Type B pancreatic cell (in vitro differentiated cells): ENCODE results near the gene CLDN4. TPM values are rescaled to one million over a fixed set of nuclear protein-coding genes. Genes with fewer than 3 reads are reported as not detected.
A peak's percentile ranks its signal among the peaks of the same experiment; 100 is the strongest.

Experiments used
- DNase-seq: peaks from one replicate; pipeline ENCODE4 v3.0.0; 2021; ENCODE audit warnings: mixed read lengths; ENCODE audit not compliant: unreplicated experiment; ENCODE audit errors: extremely low spot score
- H3K27ac Mint-ChIP-seq: 2 replicates; pipeline ENCODE4 v1.8.0; 2021; ENCODE audit warnings: mild to moderate bottlenecking, mixed read lengths
- H3K27me3 Mint-ChIP-seq: 2 replicates; pipeline ENCODE4 v1.8.0; 2021; ENCODE audit warnings: mixed read lengths
- H3K36me3 Mint-ChIP-seq: 2 replicates; pipeline ENCODE4 v1.8.0; 2021; ENCODE audit warnings: mixed read lengths
- H3K4me1 Mint-ChIP-seq: one replicate; pipeline ENCODE4 v1.8.0; 2021; ENCODE audit warnings: mixed read lengths; ENCODE audit not compliant: unreplicated experiment
- H3K4me3 Mint-ChIP-seq: 2 replicates; pipeline ENCODE4 v1.8.0; 2021; ENCODE audit warnings: mild to moderate bottlenecking, mixed read lengths
- H3K9me3 Mint-ChIP-seq: 2 replicates; pipeline ENCODE4 v1.8.0; 2021; ENCODE audit warnings: mixed read lengths
- total RNA-seq: library from RNA; stranded (reverse); gene quantifications from 2 replicates; pipeline ENCODE4 v1.2.1, GENCODE V29; 2021; ENCODE audit warnings: low replicate concordance
- TF ChIP-seq, protein P1 (sequence below): fragments of 200-600 bp; sonication (generic); conservative IDR thresholded peaks from 2 replicates; pipeline ENCODE4 v1.5.0; 2021; ENCODE audit warnings: antibody characterized with exemption, mild to moderate bottlenecking

CLDN4 gene
- total RNA-seq, 1 donor from 2014 or later = 223 TPM

DNA sequence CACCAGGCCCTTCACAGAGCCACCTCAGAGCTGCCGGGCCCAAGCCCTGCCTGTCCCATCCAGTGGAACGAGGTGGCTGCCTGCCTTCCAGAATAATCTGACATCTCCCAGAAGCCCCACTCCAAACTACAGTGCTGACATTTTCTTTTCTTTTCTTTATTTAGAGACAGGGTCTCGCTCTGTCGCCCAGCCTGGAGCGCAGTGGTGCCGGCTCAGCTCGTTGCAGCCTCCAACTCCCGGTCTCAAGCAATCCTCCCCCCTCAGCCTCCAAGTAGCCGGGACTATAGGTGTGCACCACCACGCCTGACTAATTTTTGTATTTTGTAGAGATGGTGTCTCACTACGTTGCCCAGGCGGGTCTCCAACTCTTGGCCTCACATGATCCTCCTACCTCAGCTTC lies 30.5 kb downstream of the CLDN4 start:
- Mint-ChIP-seq H3K36me3 (no peaks in the 10 kb centered on the region), H3K9me3 (no peaks in the 10 kb centered on the region), H3K4me1 (no peaks in the 10 kb centered on the region), H3K27me3 (peaks cover 16% of the 10 kb centered on the region), H3K27ac (no peak overlapping the region), H3K4me3 (no peak overlapping the region)
- TF ChIP-seq, protein P1, sequence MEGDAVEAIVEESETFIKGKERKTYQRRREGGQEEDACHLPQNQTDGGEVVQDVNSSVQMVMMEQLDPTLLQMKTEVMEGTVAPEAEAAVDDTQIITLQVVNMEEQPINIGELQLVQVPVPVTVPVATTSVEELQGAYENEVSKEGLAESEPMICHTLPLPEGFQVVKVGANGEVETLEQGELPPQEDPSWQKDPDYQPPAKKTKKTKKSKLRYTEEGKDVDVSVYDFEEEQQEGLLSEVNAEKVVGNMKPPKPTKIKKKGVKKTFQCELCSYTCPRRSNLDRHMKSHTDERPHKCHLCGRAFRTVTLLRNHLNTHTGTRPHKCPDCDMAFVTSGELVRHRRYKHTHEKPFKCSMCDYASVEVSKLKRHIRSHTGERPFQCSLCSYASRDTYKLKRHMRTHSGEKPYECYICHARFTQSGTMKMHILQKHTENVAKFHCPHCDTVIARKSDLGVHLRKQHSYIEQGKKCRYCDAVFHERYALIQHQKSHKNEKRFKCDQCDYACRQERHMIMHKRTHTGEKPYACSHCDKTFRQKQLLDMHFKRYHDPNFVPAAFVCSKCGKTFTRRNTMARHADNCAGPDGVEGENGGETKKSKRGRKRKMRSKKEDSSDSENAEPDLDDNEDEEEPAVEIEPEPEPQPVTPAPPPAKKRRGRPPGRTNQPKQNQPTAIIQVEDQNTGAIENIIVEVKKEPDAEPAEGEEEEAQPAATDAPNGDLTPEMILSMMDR = no peak
- no peak for DNase-seq

DNA sequence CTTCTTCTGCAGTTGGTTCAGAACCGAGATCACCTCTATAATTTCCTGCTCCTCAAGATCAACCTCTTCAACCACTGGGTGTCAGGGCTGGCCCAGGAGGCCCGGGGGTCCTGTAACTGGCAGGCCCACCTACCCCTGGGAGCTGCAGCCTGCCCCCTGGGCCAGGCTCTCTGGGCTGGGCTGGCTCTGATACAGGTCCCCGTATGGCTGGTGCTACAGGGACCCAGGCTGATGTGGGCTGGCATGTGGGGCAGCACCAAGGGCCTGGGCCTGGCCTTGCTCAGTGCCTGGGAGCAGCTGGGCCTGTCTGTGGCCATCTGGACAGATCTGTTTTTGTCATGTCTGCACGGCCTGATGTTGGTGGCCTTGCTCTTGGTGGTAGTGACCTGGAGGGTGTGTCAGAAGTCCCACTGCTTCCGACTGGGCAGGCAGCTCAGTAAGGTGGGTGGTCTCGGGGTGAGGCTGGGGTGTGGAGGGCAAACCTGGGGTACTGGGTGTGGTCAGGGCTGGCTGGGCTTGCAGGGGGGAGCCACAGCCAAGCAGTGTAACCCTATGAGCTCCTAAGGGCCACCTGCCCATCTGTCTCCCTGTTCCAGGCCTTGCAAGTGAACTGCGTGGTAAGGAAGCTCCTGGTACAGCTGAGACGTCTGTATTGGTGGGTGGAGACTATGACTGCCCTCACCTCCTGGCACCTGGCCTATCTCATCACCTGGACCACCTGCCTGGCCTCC lies 34.4 kb downstream of the CLDN4 start:
- Mint-ChIP-seq H3K27ac (no peak overlapping the region), H3K4me3 (no peak overlapping the region), H3K36me3 (no peaks in the 10 kb centered on the region), H3K9me3 (no peaks in the 10 kb centered on the region), H3K4me1 (peaks cover 3% of the 10 kb centered on the region), H3K27me3 (no peaks in the 10 kb centered on the region)
- TF ChIP-seq, protein P1 = no peak
- DNase-seq = no peak

DNA sequence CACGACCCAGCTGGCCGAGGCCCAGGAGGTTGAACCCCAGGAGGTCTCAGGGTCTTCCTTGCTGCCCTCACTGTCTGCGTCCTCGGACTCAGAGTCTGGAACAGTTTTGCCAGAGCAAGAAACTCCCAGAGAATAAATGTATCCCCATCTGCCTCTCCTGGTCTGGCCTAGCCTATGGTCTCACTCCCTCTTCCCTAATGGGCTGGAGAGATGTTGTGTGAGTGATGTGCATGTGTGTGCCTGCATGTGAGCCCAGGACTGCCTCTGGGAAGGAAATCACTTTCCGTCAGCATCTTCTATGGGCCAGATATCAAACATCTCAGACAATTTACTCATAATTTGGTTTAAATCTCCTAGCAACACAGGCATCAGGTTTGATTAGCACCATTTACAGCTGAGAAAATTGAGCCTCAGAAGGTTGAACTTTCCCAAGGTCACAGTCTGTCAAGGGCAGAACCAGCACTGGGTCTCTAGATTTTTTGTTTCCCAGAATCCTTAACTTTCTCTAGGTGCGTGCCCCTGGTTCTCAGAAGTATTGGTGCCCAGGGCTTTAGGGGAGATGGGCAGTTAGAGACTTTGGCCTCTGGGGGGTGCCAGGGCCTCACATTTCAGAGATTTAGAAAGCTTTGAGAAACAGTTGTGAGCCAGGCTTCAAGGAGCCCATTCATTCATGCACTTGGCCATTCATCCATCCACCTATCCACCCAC lies 35.1 kb downstream of the CLDN4 start:
- no peaks in the 10 kb centered on the region for H3K27me3 Mint-ChIP-seq
- H3K4me3 Mint-ChIP-seq = no peak overlapping the region
- no peak overlapping the region for H3K27ac Mint-ChIP-seq

DNA sequence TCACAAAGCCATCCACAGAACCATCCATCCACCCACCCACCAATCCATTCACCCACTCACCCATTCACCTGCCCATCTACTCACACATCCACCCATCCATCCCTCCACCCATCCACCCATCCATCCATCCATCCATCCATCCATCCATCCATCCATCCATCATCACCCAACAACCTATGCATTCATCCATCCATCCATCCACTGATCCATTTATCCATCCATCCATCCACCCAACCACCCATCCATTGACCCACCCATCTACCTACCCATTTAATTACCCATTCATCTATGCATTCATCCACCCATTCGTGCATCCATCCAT lies 35.6 kb downstream of the CLDN4 start:
- Mint-ChIP-seq H3K9me3 (no peaks in the 10 kb centered on the region), H3K36me3 (no peaks in the 10 kb centered on the region), H3K27me3 (no peaks in the 10 kb centered on the region), H3K27ac (no peak overlapping the region), H3K4me3 (no peak overlapping the region), H3K4me1 (peaks cover 7% of the 10 kb centered on the region)
- DNase-seq = no peak
- TF ChIP-seq, protein P1 = no peak

More for the DNA sequence above, 35.1 kb downstream of the CLDN4 start:
- Mint-ChIP-seq H3K36me3 (no peaks in the 10 kb centered on the region), H3K4me1 (peaks cover 7% of the 10 kb centered on the region), H3K9me3 (no peaks in the 10 kb centered on the region)
- TF ChIP-seq, protein P1 = peak; percentile 67
- DNase-seq = no peak

DNA sequence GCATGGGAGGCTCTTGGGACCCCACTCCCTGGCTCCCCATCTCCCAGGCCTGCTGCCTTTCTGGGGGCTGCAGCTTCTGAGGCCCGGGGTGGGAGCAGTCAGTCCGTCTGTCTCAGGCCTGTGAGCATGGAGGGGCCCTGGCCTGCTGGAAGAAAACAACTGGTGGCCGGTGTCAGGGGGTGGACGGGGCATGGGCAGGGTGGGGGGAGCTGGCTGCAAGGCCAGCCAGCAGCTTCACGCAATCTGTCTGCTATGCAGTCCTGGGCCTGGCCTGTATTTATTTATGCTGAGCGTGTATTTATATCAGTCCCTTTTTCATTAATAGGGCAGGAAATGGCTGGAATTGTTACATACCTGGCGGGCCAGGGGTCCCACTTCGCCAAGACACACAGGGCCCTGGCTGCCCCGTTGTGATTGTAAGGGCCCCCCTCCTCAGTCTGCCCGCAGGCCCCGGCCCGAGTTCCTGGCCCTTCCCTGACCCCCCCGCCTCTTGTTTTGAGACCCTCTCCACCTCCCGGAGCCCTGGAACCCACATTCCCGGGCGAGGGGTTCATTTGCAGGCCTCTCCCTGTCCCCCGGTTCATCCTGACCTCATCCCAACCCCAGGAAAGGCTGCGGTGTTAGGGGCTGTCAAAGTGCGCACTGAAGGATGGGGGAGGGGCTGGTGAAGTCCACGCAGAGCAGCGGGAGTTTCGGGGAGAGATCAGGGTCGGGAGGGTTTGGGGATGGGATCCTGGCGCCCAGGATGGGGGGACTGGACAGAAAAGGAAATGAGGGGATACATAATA lies 38.4 kb downstream of the CLDN4 start:
- Mint-ChIP-seq H3K36me3 (no peaks in the 10 kb centered on the region), H3K4me3 (no peak overlapping the region), H3K9me3 (no peaks in the 10 kb centered on the region), H3K27ac (no peak overlapping the region), H3K4me1 (peaks cover 7% of the 10 kb centered on the region), H3K27me3 (no peaks in the 10 kb centered on the region)
- TF ChIP-seq, protein P1 = no peak
- no peak for DNase-seq
